Measurements from ENCODE around the gene SRCAP.
A peak's percentile ranks its signal among the peaks of the same experiment; 100 is the strongest.
"Not testable (repeated sequence)": the region's sequence is repeated elsewhere in the genome, so short reads cannot be mapped to it uniquely, and the experiment has no call there.

The SRCAP gene

DNA sequence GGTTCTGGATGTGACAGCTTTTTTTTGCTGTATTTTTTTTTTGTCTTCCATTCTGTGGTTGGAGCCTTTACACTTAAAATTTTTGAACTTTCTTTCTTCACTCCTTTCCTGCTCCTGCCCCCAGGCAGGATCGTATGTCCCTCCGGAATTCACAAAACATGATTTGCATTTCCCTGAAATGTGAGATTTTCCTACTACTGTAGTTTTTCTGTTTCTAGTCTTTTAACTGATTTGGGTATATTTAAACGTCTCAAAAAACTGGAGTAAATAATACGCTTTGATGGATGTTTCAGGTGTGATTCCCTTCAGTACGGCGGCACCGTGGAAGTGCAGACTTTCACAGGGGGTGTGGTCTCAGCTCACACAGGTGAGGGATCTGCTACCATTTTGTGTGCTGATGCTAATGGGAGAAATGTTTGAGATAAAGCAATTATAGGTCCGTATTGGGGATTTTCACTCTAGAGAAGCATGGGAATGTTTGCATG is 686 bp downstream of the SRCAP start:
- DNase-seq = no peak

DNA sequence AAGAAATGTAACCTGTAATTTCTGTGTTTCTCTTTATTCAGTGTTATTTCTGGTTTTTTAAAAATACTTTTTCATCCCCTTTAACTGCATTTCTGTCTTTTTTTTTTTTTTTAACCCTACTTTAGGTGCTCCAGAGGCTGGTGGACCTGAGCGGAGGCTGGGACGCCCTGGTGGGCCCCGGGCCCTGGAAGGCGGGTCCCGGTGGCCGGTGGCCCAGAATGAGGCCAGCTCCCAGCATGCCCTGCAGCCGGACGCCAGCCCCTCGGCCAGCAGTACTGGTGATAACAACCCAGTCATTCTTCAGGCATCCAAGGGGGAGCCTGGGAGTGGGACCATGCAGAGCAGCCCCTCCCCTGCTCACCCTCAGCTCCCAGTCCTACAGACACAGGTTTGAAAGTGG is 1.5 kb downstream of the SRCAP start:
- DNase-seq = no peak

DNA sequence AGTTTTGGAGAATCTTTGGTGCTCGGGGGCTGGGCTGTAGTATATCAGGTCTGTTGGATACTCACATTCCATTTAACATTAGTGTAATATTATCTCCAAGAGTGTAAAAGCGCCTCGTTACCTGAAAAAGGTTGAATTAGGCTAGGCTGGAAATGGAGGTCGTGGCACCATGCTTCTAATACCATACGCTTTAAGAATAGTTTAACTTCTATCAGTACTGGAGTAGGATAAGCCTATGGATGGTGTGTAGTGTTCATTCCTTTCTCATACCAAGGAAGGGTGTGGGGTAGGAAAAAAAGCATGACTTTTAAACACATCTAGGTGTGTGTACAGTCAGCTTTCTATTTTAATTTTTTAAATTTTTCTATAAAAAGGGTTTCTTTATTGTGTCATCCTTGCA is 2.0 kb downstream of the SRCAP start:
- DNase-seq = no peak

DNA sequence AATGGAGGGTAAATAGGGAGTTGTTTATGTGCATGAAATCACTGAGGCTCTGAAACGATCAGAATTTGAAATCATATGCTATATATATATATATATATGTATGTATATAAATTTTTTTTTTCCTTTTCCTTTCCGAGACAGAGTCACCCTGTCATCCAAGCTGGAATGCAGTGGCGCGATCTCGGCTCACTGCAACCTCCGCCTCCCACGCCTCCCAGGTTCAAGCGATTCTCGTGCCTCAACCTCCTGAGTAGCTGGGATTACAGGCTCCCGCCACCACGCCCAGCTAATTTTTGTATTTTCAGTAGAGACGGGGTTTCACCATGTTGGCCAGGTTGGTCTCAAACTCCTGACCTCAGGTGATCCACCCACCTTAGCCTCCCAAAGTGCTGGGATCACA is 4.1 kb downstream of the SRCAP start:
- DNase-seq = not testable (repeated sequence)

DNA sequence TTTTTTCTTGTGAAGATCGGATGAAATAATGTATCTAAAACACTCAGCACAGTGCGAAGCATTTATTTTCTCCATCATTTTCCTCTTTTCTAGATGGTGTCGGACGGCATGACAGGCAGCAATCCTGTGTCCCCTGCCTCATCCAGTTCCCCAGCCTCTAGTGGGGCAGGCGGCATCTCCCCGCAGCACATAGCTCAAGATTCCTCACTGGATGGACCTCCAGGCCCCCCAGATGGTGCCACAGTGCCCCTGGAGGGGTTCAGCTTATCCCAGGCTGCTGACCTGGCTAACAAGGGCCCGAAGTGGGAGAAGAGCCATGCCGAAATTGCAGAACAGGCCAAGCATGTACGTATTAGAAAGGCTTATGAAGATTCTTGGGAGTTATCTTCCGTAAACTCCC is 5.0 kb downstream of the SRCAP start:
- no peak for DNase-seq

DNA sequence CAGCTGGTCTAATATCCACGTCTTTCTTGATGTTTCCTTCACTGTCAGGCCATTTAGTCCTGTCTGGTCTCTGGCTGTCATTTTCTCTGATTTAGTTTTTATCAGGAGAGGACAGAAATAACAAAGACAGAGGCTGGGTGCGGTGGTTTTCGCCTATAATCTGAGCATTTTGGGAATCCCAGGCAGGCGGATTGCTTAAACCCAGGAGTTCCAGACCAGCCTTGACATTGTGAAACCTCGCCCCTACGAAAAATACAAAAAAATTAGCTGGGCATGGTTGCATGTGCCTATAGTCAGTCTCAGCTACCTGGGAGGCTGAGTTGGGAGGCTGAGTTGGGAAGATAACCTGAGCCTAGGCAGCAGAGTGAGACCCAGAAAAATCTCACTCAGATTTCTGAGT is 7.1 kb downstream of the SRCAP start:
- DNase-seq = no peak

DNA sequence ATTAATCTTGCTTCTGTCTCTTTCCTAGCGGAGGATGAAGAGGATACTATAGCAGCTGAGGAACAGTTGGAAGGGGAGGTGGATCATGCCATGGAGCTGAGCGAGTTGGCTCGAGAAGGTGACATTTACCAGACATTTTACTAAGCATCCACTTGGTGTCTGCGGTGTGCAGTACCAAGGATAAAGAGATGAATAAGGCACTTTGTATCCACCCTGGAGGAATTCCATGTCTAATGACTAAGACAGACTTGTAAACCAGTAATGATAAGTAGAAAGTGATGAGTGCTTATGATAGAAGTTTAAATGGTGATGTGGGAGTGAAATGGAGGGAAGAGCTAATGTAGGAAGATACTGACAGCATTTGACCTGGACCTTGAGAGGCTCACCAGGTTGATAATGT is 12.0 kb downstream of the SRCAP start:
- no peak for DNase-seq

DNA sequence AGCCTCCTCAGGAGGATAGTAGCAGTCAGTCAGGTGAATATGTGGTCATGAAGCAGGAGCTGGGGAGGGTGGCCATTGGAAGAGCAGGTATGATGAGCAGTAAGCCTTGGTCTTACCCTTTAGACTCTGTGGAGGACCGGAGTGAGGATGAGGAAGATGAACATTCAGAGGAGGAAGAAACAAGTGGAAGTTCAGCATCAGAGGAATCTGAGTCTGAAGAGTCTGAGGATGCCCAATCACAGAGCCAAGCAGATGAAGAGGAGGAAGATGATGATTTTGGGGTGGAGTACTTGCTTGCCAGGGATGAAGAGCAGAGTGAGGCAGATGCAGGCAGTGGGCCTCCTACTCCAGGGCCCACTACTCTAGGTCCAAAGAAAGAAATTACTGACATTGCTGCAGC is 12.7 kb downstream of the SRCAP start:
- DNase-seq = no peak

DNA sequence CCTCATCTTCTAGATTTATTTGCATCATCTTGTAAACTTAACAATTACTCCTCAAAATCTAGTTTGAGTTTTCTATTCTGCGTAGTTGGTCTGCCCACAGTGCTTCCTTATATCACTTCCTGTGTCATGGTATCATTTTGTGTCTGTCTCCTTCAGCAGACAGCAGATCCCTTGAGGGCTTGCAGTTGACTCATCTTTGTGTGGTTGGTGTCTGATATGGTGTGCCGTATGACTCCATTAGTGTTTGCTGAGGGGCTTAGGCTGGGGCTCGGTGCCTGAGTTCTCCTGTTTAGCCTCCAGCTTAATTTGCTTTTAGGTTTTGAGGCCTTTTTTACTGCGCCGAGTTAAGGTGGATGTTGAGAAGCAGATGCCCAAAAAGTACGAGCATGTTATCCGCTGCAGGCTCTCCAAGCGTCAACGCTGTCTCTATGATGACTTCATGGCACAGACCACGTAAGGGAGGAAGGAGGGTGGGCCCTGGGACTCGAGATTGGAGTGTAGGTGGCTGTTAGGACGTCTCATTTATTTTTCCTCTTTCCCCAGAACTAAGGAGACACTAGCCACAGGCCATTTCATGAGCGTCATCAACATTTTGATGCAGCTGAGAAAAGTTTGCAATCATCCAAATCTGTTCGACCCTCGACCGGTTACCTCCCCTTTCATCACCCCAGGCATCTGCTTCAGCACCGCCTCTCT is 16.9 kb downstream of the SRCAP start:
- peak; percentile 52 to 62 for DNase-seq

DNA sequence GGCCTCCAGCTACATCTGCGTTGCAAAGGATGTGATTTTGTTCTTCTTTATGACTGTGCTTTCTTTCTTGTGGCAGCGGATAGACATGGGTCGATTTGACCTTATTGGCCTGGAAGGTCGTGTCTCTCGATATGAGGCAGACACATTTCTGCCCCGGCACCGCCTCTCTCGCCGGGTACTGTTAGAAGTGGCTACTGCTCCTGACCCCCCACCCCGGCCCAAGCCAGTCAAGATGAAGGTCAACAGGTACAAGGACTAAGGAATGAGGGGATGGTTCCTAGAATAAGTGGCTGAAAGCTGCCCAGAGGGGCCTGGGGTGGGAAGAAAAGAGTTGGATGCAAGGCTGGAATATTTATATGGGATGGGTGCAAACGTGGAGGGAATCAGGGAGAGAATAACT is 21.1 kb downstream of the SRCAP start:
- DNase-seq = no peak

DNA sequence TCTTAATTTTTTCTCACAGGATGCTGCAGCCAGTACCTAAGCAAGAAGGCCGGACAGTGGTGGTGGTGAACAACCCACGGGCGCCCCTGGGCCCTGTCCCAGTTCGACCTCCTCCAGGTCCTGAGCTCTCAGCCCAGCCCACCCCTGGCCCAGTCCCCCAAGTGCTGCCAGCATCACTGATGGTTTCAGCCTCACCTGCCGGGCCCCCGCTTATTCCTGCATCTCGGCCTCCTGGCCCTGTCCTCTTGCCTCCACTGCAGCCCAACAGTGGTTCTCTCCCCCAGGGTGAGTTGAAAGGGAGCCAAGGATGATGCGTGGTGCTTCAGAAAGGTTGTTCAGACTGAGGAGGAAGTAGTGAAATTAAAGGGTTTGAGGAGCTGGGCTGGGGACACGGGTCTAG is 21.7 kb downstream of the SRCAP start:
- no peak for DNase-seq

DNA sequence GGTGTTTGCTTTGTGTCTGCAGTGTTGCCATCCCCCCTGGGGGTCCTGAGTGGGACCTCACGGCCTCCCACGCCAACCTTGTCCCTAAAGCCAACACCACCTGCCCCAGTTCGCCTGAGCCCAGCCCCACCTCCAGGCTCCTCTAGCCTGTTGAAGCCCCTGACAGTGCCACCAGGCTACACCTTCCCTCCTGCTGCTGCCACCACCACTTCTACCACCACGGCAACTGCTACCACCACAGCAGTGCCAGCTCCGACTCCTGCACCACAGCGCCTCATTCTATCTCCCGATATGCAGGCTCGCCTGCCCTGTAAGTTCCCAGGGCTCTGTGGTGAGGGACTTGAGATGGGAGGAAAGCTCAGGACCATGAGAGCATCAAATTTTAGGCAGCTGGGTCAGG is 22.2 kb downstream of the SRCAP start:
- DNase-seq = no peak

DNA sequence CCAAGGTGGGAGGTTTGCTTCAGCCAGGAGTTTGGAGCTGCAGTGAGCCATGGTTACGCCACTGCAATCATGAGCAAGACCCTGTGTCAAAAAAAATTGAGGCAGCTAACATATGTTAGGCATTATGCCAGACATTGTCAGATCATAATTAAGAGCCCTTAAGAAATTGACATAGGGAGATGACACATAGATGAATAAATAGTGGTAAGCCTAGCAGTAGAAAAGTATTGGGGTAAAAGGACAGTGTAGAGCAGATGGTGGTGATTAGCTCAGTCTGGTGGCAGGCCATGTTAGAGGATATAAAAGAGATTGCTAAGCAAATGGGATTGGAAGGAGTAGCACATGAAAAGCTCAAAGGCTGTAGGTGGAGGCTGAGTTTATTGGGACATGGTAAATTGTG is 22.6 kb downstream of the SRCAP start:
- DNase-seq = no peak

DNA sequence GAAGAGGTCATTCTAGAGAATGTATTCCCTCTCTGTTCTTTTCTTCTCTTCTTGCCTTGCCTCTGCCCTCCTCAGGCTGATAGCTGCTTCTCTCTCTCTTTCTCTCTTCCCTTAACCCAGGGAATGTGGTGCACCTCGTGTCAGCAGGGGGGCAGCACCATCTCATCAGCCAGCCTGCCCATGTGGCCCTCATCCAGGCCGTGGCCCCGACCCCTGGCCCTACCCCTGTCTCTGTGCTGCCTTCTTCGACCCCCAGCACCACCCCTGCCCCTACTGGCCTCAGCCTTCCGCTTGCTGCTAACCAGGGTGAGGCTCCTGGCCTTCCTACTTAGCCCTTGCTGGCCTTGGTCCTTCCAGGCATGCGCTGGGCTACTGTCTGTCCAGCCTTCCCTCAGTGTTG is 23.5 kb downstream of the SRCAP start:
- DNase-seq = no peak

DNA sequence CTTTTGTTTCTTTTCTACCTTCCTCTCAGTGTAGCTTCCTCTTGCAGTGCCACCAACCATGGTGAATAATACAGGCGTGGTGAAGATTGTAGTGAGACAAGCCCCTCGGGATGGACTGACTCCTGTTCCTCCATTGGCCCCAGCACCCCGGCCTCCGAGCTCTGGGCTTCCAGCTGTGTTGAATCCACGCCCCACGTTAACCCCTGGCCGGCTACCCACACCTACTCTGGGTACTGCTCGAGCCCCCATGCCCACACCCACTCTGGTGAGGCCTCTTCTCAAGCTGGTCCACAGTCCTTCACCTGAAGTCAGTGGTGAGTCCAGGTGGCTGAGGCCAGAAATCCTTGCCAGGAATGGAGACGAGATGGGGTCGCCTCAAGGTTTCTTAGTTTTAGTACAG is 23.9 kb downstream of the SRCAP start:
- no peak for DNase-seq

DNA sequence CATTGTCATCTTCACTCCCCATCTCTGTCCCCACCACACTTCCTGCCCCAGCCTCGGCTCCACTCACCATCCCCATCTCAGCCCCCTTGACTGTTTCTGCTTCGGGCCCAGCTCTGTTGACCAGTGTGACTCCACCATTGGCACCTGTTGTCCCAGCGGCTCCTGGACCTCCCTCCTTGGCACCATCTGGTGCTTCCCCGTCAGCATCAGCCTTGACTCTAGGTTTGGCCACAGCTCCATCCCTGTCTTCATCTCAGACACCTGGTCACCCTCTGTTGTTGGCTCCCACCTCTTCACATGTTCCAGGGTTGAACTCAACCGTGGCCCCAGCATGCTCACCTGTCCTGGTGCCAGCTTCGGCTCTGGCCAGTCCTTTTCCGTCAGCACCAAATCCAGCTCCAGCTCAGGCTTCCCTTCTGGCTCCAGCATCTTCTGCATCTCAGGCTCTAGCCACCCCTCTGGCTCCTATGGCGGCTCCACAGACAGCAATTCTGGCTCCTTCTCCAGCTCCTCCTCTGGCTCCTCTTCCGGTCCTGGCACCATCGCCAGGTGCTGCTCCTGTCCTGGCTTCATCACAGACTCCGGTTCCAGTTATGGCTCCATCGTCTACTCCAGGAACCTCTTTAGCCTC is 24.9 kb downstream of the SRCAP start:
- DNase-seq = no peak

DNA sequence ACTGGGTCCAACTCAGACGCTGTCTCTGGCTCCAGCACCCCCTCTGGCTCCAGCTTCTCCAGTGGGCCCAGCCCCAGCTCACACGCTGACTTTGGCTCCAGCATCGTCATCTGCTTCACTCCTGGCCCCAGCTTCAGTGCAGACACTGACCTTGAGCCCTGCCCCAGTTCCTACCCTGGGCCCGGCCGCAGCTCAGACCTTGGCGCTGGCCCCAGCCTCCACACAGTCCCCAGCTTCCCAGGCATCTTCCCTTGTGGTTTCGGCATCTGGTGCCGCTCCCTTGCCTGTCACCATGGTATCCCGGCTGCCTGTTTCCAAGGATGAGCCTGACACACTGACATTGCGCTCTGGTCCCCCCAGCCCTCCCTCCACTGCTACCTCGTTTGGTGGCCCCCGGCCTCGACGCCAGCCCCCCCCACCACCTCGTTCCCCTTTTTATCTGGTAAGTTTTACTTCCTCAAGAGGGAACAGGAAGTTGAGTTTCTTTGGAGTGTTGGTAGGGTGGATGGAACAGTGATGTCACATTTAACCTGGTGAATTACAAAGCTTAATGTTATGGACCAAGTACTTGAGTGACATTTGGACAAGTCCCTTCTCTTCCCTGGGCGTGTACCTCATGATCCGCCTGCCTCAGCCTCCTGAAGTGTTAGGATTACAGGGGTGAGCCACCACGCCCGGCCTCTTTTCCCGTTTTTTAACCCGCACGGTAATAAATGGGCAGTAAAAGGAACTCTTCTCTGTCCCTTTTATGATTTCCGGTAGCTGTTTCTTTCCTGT is 25.9 kb downstream of the SRCAP start:
- peak; percentile 12 to 44 for DNase-seq

DNA sequence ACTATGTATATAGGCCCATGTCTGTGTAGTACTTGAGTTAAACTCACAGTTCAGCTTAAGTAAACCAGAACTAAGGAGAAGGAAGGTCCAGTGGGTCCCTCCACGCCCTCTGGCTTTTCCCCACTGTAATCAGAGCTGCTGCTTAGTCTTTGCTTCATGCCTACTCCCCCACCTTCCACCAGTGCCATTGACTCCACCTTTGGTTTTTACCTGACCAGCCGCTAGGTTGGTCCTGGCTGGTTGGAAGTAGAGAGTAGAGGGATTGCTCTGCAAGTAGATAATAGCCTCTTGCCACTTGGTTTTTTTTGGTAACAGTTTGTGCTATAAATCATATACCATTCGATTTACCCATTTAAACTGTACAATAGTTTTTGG is 26.4 kb downstream of the SRCAP start:
- no peak for DNase-seq

DNA sequence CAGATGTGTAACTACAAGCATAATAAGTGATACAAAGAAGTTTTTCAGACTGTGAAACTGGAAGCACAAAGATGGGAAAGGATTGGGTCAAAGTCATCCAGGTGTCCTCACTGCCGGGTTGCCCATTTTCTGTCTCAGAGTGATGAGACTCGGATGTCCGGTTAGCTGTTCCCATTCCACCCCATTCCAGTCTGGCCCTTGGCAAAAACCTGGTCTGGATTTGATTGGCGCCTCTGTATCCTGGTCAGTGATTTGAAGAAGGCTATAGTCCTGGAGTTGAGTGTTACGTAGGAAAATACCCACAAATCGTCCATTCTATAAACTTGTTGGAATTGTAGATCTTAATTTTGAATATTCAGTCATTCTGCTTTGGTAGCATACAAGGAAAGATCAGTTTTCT is 29.4 kb downstream of the SRCAP start:
- no peak for DNase-seq

DNA sequence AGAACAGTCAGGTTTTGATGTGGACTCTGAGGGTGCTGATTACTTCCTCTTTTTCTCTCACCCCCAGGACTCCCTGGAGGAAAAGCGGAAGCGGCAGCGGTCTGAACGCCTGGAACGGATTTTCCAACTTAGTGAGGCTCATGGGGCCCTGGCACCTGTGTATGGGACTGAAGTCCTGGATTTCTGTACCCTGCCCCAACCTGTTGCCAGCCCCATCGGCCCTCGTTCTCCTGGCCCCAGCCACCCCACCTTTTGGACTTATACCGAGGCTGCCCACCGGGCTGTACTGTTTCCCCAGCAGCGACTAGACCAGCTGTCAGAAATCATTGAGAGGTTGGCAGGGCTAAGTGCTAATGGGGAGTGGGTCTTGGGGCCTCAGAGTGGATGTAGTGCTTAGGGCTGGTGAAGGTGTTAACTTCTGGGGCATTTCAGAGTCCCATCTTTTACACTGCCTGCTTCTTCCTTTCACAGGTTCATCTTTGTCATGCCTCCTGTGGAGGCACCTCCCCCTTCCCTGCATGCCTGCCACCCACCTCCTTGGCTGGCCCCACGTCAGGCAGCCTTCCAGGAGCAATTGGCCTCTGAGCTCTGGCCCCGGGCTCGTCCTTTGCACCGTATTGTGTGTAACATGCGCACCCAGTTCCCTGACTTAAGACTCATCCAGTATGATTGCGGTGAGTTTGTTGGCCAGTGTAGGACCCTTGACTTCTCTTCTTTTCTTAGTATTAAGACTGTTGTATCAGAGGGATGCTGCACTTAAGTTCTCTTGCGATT is 30.1 kb downstream of the SRCAP start:
- peak in 1 of 2 donors; percentile 15 for DNase-seq

DNA sequence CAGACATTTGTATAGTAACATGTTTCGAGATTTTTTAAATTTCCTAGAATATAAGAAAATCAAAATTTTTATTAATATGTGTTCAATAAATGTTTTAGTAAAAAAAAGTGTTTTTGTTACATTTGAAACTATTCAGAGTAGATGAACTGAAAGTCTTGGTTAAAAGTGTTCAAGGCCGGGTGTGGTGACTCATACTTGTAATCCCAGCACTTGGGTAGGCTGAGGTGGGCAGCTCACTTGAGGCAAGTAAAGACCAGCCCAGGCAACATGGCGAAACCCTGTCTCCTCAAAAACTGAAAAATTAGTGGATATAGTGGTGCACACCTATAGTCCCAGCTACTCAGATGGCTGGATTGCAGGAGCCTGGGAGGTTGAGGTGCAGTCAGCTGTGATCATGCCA is 32.4 kb downstream of the SRCAP start:
- no peak for DNase-seq

DNA sequence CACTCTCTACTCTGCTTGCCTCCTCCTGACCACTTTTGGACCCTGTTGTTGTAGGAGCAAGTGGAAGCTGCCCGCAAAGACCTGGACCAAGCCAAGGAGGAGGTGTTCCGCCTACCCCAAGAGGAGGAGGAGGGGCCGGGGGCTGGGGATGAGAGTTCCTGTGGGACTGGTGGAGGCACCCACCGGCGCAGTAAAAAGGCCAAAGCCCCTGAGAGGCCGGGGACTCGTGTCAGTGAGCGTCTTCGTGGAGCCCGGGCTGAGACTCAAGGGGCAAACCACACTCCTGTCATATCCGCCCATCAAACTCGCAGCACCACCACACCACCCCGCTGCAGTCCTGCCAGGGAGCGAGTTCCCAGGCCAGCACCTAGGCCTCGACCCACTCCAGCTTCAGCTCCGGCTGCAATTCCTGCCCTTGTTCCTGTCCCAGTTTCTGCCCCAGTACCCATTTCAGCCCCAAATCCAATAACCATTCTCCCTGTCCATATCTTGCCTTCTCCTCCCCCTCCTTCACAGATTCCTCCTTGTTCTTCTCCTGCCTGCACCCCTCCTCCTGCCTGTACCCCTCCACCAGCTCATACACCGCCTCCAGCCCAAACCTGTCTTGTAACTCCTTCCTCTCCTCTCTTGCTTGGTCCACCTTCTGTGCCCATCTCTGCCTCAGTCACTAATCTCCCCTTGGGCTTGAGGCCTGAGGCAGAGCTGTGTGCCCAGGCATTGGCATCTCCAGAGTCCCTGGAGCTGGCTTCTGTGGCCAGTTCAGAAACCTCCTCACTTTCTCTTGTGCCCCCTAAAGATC is 38.2 kb downstream of the SRCAP start:
- DNase-seq = no peak

Measured in CD4-positive, alpha-beta T cell treated with Interferon alpha-2 for 1 hour (primary cell).